Sigmoid colon (tissue), 7 donors: ENCODE results near the gene MCRS1. TPM values are rescaled to one million over a fixed set of nuclear protein-coding genes. Genes with fewer than 3 reads are reported as not detected.

Experiments used
- DNase-seq: peaks from one replicate; pipeline ENCODE4 v3.0.0-alpha.2; 2019
- H3K27ac ChIP-seq, 4 donors: fragments of 200-600 bp; sonication (generic); one replicate each; pipeline ENCODE4 v1.5.1; 2016 to 2019; ENCODE audit warnings: mild to moderate bottlenecking in 1 of 4
- H3K27me3 ChIP-seq, 3 donors: fragments of 200-600 bp; sonication (generic); one replicate each; pipeline ENCODE4 v1.5.1; 2019; ENCODE audit warnings: mild to moderate bottlenecking in 1 of 3
- H3K36me3 ChIP-seq, 4 donors: fragments of 200-600 bp; sonication (generic); one replicate each; pipeline ENCODE4 v1.5.1; 2016 to 2019
- H3K4me1 ChIP-seq, 4 donors: fragments of 200-600 bp; sonication (generic); one replicate each; pipeline ENCODE4 v1.5.1; 2017 to 2019
- H3K4me3 ChIP-seq, 4 donors: fragments of 200-600 bp; sonication (generic); one replicate each; pipeline ENCODE4 v1.5.1; 2017 to 2019; ENCODE audit warnings: mild to moderate bottlenecking in 2 of 4, moderate library complexity in 1 of 4
- H3K9me3 ChIP-seq, 4 donors: fragments of 200-600 bp in 3 of 4; sonication (generic) in 3 of 4; one replicate each; pipeline versions ENCODE4 v1.5.1 to v1.6.1; 2013 to 2019
- CTCF ChIP-seq, 4 experiments: fragments of 450-650 bp in 3 of 4; fragments of 200-600 bp in 1 of 4; IDR thresholded peaks; one replicate each; pipeline ENCODE4 v1.5.1; 2016 to 2019; ENCODE audit warnings: antibody characterized with exemption in 4 of 4, mild to moderate bottlenecking in 3 of 4, moderate library complexity in 2 of 4
- EP300 ChIP-seq, 4 donors: sonication (generic); formaldehyde crosslinking; IDR thresholded peaks; one replicate each; pipeline ENCODE4 v1.6.1; 2017; ENCODE audit warnings: antibody characterized with exemption in 4 of 4
- POLR2A ChIP-seq, 2 donors: fragments of 450-650 bp; IDR thresholded peaks; one replicate each; pipeline ENCODE4 v1.6.1; 2016; ENCODE audit warnings: antibody characterized with exemption in 2 of 2, mild to moderate bottlenecking in 2 of 2, moderate library complexity in 2 of 2
- POLR2AphosphoS5 ChIP-seq, 4 donors: sonication (generic); formaldehyde crosslinking; IDR thresholded peaks; one replicate each; pipeline ENCODE4 v1.6.1; 2017; ENCODE audit warnings: antibody characterized with exemption in 4 of 4
- WGBS, 2 donors: extraction: QIAGEN DNeasy Blood & Tissue Kit; methylation state at CpG; one replicate each; pipeline ENCODE4 v1.1.7; 2013; 5-methylcytosine and 5-hydroxymethylcytosine counted together
- intact Hi-C: fragments of 100-400 bp; cut with DNase I; formaldehyde crosslinking; loops from one replicate; pipeline ENCODE4 v1.15.1; 2023
- polyA plus RNA-seq, 3 donors: library from polyadenylated mRNA; stranded (reverse); fragments of 200-250 nt; gene quantifications; one replicate each; pipeline ENCODE4 v1.2.3, GENCODE V29; 2013
- total RNA-seq, 4 donors: library from RNA; depleted of rRNA; stranded (reverse); fragments of >200 nt; gene quantifications; one replicate each; pipeline ENCODE4 v1.1.0, GENCODE V29; 2016
- donor health status: healthy with polysubstance abuse.
- donor health status: Bipolar disorder and iron deficiency.
- donor health status: healthy.

MCRS1 gene
- total and polyA plus RNA-seq, 7 donors: 33.6 to 61.0 (median 47.8) TPM

DNA sequence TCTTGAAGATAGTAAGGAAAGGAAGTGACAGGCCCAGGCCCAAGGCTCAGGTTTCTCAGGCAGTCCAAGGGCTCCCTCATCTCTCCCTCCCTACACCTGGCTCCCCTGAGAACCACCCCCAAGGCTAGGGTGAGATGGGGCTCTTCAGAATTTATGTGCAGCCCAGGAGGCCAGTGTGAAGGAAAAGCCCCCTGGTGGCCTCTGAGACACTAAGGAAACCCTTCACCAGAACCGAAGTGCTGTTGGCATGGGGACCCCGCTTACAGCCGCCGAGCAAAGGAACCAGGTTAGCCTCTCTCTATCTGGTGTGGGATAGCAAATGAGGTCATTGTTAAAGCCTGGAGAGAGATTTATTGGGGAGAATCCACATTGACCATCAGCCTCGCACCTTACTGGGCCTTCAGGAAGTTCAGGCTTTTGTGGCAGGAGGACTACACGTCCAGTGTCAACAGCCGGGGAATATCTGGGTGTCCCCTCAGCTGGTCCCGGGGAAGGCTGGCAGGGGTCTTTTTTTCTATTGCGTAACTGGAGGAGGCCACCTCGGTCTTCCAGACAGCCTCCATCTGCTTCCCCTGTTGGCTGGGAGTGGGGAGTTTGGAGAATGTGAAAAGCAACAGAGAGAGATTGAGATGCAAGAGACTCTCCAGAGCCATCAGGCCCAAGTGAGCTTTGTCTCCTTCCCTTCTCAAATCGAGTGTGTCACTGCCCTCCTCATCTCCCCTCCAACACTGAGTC lies 19.4 kb upstream of the MCRS1 start:
- intact Hi-C loops: no loop called here
- Histone ChIP-seq H3K27ac (no peak overlapping the region), H3K9me3 (no peaks in the 10 kb centered on the region), H3K4me3 (no peak overlapping the region), H3K36me3 (no peaks in the 10 kb centered on the region), H3K4me1 (peaks cover 0 to 29% (median 13%) of the 10 kb centered on the region in 4 donors), H3K27me3 (no peaks in the 10 kb centered on the region)
- no peak for DNase-seq
- WGBS, 2 donors: 91 to 94% methylated on average over 11 of the region's 11 CpGs
- TF ChIP-seq EP300 (IDR thresholded peaks at IDR 0.05) (no peak), CTCF (IDR thresholded peaks at IDR 0.05) (no peak), POLR2A (IDR thresholded peaks at IDR 0.05) (no peak), POLR2AphosphoS5 (IDR thresholded peaks at IDR 0.05) (no peak)

DNA sequence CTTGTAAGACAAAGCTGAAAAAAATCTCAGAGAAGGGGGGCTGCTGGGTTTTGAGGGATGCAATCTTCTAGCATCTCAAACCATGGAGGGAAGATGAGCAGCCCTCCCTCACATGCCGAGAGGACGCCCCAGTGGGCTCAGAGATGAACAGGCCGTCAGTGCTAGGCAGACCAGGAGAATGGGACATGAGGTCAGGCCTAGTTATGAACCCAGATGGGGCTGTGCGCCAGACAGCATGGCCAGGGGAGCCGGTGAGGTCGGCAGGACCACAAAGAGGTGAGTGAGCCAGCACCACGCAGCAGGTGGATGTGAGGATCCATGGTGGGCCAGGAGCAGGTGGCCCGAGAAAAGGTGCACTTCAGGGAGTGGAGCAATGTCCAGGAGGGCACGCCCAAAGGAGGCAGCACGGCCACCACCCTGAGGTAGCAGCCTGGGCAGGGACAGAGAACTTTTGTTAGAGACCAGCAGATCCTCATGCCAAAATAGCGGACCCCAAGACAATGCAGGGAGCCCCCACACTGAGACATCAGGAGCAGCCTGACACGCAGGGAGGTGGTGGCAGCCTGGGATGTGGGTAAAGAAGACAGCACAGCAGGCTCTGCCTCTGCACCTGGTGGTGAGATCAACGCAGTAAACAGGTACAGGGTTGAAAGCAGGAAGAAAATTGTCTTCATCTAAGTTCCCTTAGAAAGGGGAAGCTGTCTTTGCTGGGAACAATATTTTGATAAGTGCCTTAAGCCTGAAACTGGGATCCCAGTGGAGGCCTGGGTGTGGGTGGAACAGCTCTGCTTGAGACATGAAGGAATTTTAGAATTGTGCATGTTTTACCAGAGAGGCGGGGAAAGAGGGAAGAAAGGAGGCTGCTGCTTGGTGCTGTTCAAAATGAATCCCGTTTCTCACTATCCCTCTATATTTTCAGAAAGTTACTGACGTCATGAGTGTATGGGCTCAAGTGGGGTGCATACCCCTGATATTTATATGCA lies 17.8 kb upstream of the MCRS1 start:
- intact Hi-C loops: no loop called here
- H3K27me3 ChIP-seq: no peaks in the 10 kb centered on the region
- no peak for DNase-seq
- 74 to 84% methylated on average over 16 of the region's 16 CpGs for WGBS, 2 donors
- no peak overlapping the region for H3K4me3 ChIP-seq
- H3K36me3 ChIP-seq: no peaks in the 10 kb centered on the region
- H3K27ac ChIP-seq: no peak overlapping the region
- H3K4me1 ChIP-seq: peaks cover 0 to 40% (median 18%) of the 10 kb centered on the region in 4 donors
- TF ChIP-seq POLR2A (IDR thresholded peaks at IDR 0.05) (no peak), CTCF (IDR thresholded peaks at IDR 0.05) (no peak), POLR2AphosphoS5 (IDR thresholded peaks at IDR 0.05) (no peak), EP300 (IDR thresholded peaks at IDR 0.05) (no peak)
- H3K9me3 ChIP-seq: no peaks in the 10 kb centered on the region

DNA sequence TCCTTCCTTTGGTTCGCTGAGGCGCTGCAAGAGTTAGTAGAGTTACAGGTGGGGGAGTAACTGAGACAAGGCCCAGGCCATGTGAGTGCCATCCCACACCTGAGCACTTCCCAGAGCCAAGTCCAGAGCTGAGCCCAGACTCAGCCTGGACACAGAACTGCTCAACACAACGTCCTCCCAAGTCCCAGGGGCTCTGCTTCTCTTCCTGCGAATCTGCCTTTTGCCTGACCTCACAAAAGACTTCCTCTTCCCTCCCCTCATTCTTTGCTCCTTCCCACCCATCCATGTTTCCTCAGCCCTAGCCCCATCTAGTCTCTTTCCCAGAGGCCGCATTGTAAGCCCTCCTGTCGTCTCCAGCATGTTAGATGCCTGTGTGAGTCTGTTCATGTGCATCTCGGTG lies 16.6 kb upstream of the MCRS1 start:
- Histone ChIP-seq H3K4me1 (peaks cover 0 to 48% (median 25%) of the 10 kb centered on the region in 4 donors), H3K4me3 (no peak overlapping the region), H3K36me3 (no peaks in the 10 kb centered on the region), H3K27me3 (no peaks in the 10 kb centered on the region), H3K9me3 (no peaks in the 10 kb centered on the region), H3K27ac (no peak overlapping the region)
- 86 to 92% methylated on average over 7 of the region's 7 CpGs for WGBS, 2 donors
- TF ChIP-seq CTCF (IDR thresholded peaks at IDR 0.05) (no peak), POLR2A (IDR thresholded peaks at IDR 0.05) (no peak), EP300 (IDR thresholded peaks at IDR 0.05) (no peak), POLR2AphosphoS5 (IDR thresholded peaks at IDR 0.05) (no peak)
- no peak for DNase-seq
- intact Hi-C loops: loop anchor here (5.0 kb wide), 2 partner anchors 38 to 217 kb away; partner anchors contain the start of genes PRPF40B and SPATS2

DNA sequence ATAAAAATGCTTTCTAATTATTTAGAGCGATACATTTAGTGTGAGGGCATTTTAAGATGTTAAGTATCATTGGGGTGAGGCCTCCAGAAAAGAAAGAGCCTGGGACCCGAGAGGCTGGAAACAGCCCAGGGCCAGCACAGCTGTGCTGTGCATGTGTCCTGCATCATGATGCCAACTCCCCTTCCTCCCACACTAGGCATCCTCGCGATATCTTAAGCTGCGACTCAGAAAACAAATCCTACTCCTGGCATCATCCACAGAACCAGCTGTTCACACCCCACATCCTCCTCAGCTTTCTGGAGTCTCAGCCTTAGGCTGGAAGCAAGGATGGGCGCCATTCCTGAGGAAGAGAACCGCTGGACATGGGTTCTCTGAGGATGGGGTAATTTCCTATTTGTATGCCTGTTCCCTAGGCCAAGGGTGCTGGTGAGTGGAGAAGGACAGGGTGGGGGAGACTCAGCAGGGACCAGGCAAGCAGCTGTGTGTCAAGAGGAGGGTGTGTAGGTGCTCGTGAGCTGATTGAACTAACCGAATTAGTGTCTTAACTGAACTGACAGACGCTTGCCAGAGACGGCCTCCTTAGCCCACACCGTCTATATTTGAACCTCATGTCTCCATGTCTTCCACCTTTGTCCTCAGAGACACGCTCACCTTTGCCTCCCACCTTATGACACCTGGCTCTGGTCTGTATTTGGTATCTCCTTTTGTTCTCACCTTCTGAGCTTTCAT lies 15.6 kb upstream of the MCRS1 start:
- 84 to 86% methylated on average over 13 of the region's 13 CpGs for WGBS, 2 donors
- intact Hi-C loops: loop anchor here (5.0 kb wide), 2 partner anchors 39 to 216 kb away; partner anchors contain the start of genes PRPF40B and SPATS2
- Histone ChIP-seq H3K27me3 (no peaks in the 10 kb centered on the region), H3K27ac (peak overlapping the region; percentile 23 to 73 (median 68)), H3K4me1 (peaks cover 0 to 43% (median 25%) of the 10 kb centered on the region in 4 donors), H3K9me3 (no peaks in the 10 kb centered on the region), H3K36me3 (no peaks in the 10 kb centered on the region), H3K4me3 (no peak overlapping the region)
- no peak for DNase-seq
- no peak for TF ChIP-seq CTCF (IDR thresholded peaks at IDR 0.05)
